Epithelial cell of esophagus (primary cell): ENCODE measurements around the gene DENND2C.

Experiments
- DNase-seq: peaks from one replicate; pipeline ENCODE4 v3.0.0; 2010; ENCODE audit warnings: low read depth
- H3K4me3 ChIP-seq: 2 replicates; pipeline ENCODE4 v1.5.1; 2011; ENCODE audit warnings: mild to moderate bottlenecking, low read length, control low read depth
- CTCF ChIP-seq: IDR thresholded peaks from 2 replicates; pipeline ENCODE4 v1.5.1; 2011; ENCODE audit warnings: low read depth, mild to moderate bottlenecking, low read length, control low read depth, inconsistent platforms; ENCODE audit not compliant: insufficient read depth; ENCODE audit errors: missing control alignments

DENND2C gene

GRCh38 chr1:114696810-114697209, 27.0 kb upstream of the DENND2C start:
- no peak for TF ChIP-seq CTCF
- DNase-seq, result no peak

GRCh38 chr1:114695430-114696058, 25.7 kb upstream of the DENND2C start, which contains the start of gene AMPD1:
AMPD1 (minus strand) TSS chr1:114695546; CDS start chr1:114695471, 75 bp downstream.
- peak; percentile 75 for DNase-seq
- H3K4me3 ChIP-seq, result no peak within 1 kb of the TSS
- TF ChIP-seq CTCF, result no peak

More at GRCh38 chr1:114696810-114697209, 27.0 kb upstream of the DENND2C start:
- H3K4me3 ChIP-seq, result no peak overlapping the region

GRCh38 chr1:114694540-114695310, 24.9 kb upstream of the DENND2C start:
- TF ChIP-seq CTCF, result no peak
- H3K4me3 ChIP-seq, result no peak overlapping the region
- no peak for DNase-seq

GRCh38 chr1:114692947-114693346, 23.1 kb upstream of the DENND2C start:
- no peak for TF ChIP-seq CTCF
- H3K4me3 ChIP-seq, result no peak overlapping the region
- DNase-seq, result no peak

- TF ChIP-seq CTCF, result no peak
- DNase-seq, result no peak
- no peak overlapping the region for H3K4me3 ChIP-seq
Measured at GRCh38 chr1:114691061-114691460, 21.2 kb upstream of the DENND2C start.

GRCh38 chr1:114690148-114690547, 20.3 kb upstream of the DENND2C start:
- DNase-seq, result no peak
- no peak for TF ChIP-seq CTCF
- H3K4me3 ChIP-seq, result no peak overlapping the region
